Measurements from ENCODE around the gene PSTPIP2.

- no peak for TF ChIP-seq EHMT2 (IDR thresholded peaks at IDR 0.05; ENCODE audit: low read depth)
- TF ChIP-seq CTCF (IDR thresholded peaks at IDR 0.05): no peak
- no peak for TF ChIP-seq KDM1A (IDR thresholded peaks at IDR 0.05; ENCODE audit: low read depth)
- TF ChIP-seq PHF8 (IDR thresholded peaks at IDR 0.05; ENCODE audit: borderline replicate concordance, low read depth): no peak
- TF ChIP-seq CHD2 (IDR thresholded peaks at IDR 0.05; ENCODE audit: low read length, partially characterized antibody): no peak
- TF ChIP-seq GATA3 (IDR thresholded peaks at IDR 0.05; ENCODE audit: borderline replicate concordance): no peak
- peak; percentile 86 for TF ChIP-seq POLR2A (IDR thresholded peaks at IDR 0.05; ENCODE audit: low read length)
Measured at GRCh38 chr18:46097801-46098615, 25.9 kb upstream of the PSTPIP2 start, which contains the start of gene ATP5F1A.
